Mesendoderm (in vitro differentiated cells): ENCODE results near the gene STIP1.

Experiments
- DNase-seq: peaks from one replicate; pipeline ENCODE4 v3.0.0; 2013
- H2AK5ac ChIP-seq: 2 replicates; pipeline ENCODE4 v1.6.1; 2013; ENCODE audit warnings: low read length, inconsistent platforms
- H2BK120ac ChIP-seq: 2 replicates; pipeline ENCODE4 v1.6.1; 2013; ENCODE audit warnings: low read depth, mild to moderate bottlenecking, low read length, moderate library complexity, mixed read lengths
- H2BK15ac ChIP-seq: replicated peaks from 2 replicates; pipeline ENCODE4 v1.6.1; 2013; ENCODE audit warnings: low read depth, mild to moderate bottlenecking, moderate library complexity
- H2BK5ac ChIP-seq: 2 replicates; pipeline ENCODE4 v1.6.1; 2013; ENCODE audit warnings: low read length, inconsistent platforms
- H3K18ac ChIP-seq: 2 replicates; pipeline ENCODE4 v1.6.1; 2013; ENCODE audit warnings: mild to moderate bottlenecking, low read length, mixed read lengths
- H3K23ac ChIP-seq: one replicate; pipeline ENCODE4 v1.6.1; 2013; ENCODE audit warnings: low read length
- H3K27ac ChIP-seq: 2 replicates; pipeline ENCODE4 v1.5.1; 2013; ENCODE audit warnings: low read depth, mild to moderate bottlenecking, inconsistent platforms, low read length, moderate library complexity
- H3K27me3 ChIP-seq: 2 replicates; pipeline ENCODE4 v1.6.1; 2013; ENCODE audit warnings: low read length, control low read depth, mild to moderate bottlenecking, inconsistent platforms; ENCODE audit not compliant: insufficient read depth, poor library complexity
- H3K36me3 ChIP-seq: 2 replicates; pipeline ENCODE4 v1.6.1; 2013; ENCODE audit warnings: low read length, inconsistent platforms; ENCODE audit not compliant: control insufficient read depth, insufficient read depth
- H3K4ac ChIP-seq: one replicate; pipeline ENCODE4 v1.6.1; 2013; ENCODE audit warnings: low read depth, mild to moderate bottlenecking, low read length, moderate library complexity
- H3K4me1 ChIP-seq: 2 replicates; pipeline ENCODE4 v1.6.1; 2013; ENCODE audit warnings: low read depth, low read length, inconsistent platforms; ENCODE audit not compliant: control insufficient read depth
- H3K4me2 ChIP-seq: 2 replicates; pipeline ENCODE4 v1.6.1; 2013; ENCODE audit warnings: low read length
- H3K4me3 ChIP-seq: 2 replicates; pipeline ENCODE4 v1.5.1; 2013; ENCODE audit warnings: mild to moderate bottlenecking, low read length
- H3K56ac ChIP-seq: one replicate; pipeline ENCODE4 v1.6.1; 2013; ENCODE audit warnings: low read length
- H3K79me1 ChIP-seq: 2 replicates; pipeline ENCODE4 v1.6.1; 2013; ENCODE audit warnings: low read length, inconsistent platforms
- H3K79me2 ChIP-seq: 2 replicates; pipeline ENCODE4 v1.6.1; 2013; ENCODE audit warnings: mild to moderate bottlenecking, low read length; ENCODE audit not compliant: control insufficient read depth, insufficient read depth
- H3K9ac ChIP-seq: 2 replicates; pipeline ENCODE4 v1.6.1; 2013; ENCODE audit warnings: low read length, inconsistent platforms
- H4K5ac ChIP-seq: one replicate; pipeline ENCODE4 v1.6.1; 2013; ENCODE audit warnings: low read length
- H4K8ac ChIP-seq: one replicate; pipeline ENCODE4 v1.6.1; 2013; ENCODE audit warnings: low read depth, mild to moderate bottlenecking, control low read depth, low read length, moderate library complexity
- WGBS: extraction: QIAGEN DNeasy Blood & Tissue Kit; methylation state at CpG from one replicate; pipeline ENCODE4 v1.1.7; 2013; ENCODE audit warnings: low lambda C conversion rate, missing lambda C conversion rate; ENCODE audit not compliant: insufficient coverage; ENCODE audit errors: extremely low coverage; 5-methylcytosine and 5-hydroxymethylcytosine counted together

STIP1 gene

DNA sequence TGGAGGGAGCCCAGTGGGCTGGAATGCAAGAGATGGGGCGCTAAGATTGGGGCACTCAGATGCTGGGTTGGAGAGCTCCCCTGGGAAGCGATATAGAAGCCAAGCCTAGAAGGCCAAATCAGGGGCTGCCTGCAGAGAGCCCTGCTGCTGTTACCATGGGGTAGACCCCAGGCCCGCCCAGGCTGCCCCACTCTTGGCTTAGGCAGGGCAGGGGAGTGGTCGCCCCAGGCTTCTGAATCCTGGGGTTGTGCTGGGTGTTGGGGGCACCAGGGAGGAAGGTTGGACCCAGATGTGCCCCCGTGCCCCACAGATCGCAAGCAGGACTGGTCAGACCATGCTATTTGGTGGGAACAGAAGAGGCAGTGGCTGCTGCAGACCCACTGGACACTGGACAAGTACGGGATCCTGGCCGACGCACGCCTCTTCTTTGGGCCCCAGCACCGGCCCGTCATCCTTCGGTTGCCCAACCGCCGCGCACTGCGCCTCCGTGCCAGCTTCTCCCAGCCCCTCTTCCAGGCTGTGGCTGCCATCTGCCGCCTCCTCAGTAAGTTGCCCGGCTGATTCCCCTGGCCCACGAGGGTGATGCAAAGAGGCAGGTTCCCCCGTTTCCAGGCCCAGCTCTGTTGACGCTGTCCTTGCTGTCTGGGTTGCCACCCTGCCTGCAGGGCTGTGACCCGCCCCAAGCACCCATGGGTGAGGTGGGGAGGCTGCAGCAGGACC lies 24.5 kb downstream of the STIP1 start:
- H3K79me1 ChIP-seq, result peaks cover 1% of the 10 kb centered on the region
- H3K36me3 ChIP-seq, result peaks cover 6% of the 10 kb centered on the region
- H3K23ac ChIP-seq, result no peak overlapping the region
- no peak overlapping the region for H2AK5ac ChIP-seq
- H4K5ac ChIP-seq, result no peak overlapping the region
- no peaks in the 10 kb centered on the region for H3K79me2 ChIP-seq
- H4K8ac ChIP-seq, result no peak overlapping the region
- no peak overlapping the region for H3K9ac ChIP-seq
- no peak overlapping the region for H3K4ac ChIP-seq
- no peak overlapping the region for H3K4me3 ChIP-seq
- no peak overlapping the region for H3K18ac ChIP-seq
- no CpG with 5 or more reads among the region's 24 CpGs for WGBS
- DNase-seq, result no peak
- H2BK15ac ChIP-seq, result no peak overlapping the region
- H3K27me3 ChIP-seq, result no peaks in the 10 kb centered on the region
- H3K27ac ChIP-seq, result no peak overlapping the region
- H3K56ac ChIP-seq, result no peak overlapping the region
- H2BK120ac ChIP-seq, result no peak overlapping the region
- no peak overlapping the region for H2BK5ac ChIP-seq
- no peak overlapping the region for H3K4me2 ChIP-seq
- H3K4me1 ChIP-seq, result no peaks in the 10 kb centered on the region

DNA sequence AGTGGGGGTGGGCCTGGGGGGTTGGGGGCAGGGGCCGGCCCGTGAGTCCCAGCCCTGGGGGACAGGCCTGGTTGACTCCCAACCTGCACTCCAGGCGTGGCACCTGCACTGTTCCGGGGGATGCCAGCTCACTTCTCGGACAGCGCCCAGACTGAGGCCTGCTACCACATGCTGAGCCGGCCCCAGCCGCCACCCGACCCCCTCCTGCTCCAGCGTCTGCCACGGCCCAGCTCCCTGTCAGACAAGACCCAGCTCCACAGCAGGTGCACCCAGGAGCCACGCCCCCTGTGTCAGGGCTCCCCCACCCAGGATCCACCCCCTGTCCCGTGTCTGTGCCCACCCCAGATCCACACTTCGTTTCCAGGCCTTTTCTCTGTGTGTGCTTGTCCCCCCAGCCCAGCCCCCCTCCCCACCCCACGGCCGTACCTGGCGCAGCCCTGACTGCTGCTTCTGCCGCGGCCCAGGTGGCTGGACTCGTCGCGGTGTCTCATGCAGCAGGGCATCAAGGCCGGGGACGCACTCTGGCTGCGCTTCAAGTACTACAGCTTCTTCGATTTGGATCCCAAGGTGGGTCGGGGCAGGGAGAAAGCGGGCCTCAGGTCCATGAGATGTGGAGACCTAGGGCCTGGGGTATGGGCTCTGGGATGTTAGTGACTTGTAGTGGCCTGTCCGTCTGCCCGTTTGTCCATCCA lies 25.4 kb downstream of the STIP1 start:
- no peak overlapping the region for H3K4me2 ChIP-seq
- H3K4ac ChIP-seq, result no peak overlapping the region
- H2BK5ac ChIP-seq, result no peak overlapping the region
- H3K4me1 ChIP-seq, result no peaks in the 10 kb centered on the region
- no peak overlapping the region for H4K8ac ChIP-seq
- WGBS, result no CpG with 5 or more reads among the region's 30 CpGs
- no peaks in the 10 kb centered on the region for H3K79me2 ChIP-seq
- peaks cover 4% of the 10 kb centered on the region for H3K36me3 ChIP-seq
- no peak overlapping the region for H3K27ac ChIP-seq
- H2BK15ac ChIP-seq, result no peak overlapping the region
- H3K9ac ChIP-seq, result no peak overlapping the region
- H3K23ac ChIP-seq, result no peak overlapping the region
- no peaks in the 10 kb centered on the region for H3K27me3 ChIP-seq
- H3K18ac ChIP-seq, result no peak overlapping the region
- DNase-seq, result no peak
- H4K5ac ChIP-seq, result no peak overlapping the region
- H2BK120ac ChIP-seq, result no peak overlapping the region
- no peak overlapping the region for H2AK5ac ChIP-seq
- no peak overlapping the region for H3K56ac ChIP-seq
- H3K4me3 ChIP-seq, result no peak overlapping the region
- H3K79me1 ChIP-seq, result no peaks in the 10 kb centered on the region

DNA sequence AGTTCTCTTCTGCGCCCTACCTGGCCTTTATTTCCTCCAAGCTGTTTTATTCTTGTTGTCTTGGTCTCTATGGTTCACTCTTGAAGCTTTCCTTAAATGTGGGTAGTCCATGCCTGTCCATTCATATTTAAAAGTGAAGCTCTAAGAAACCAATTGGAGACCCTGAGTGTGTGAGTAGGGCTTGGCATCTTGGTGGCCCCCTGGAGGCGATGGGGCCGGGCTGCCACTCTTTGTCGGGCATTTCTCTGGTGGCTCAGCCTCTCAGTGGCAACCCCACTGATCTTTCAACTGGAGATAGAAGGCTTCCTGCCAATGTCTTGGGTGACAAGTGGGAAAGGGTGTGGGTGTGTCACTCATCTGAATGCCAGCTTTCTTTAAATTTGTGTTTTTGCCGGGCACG lies 30.9 kb downstream of the STIP1 start:
- Histone ChIP-seq H3K4me1 (no peaks in the 10 kb centered on the region), H3K4ac (no peak overlapping the region), H3K4me2 (no peak overlapping the region), H3K18ac (no peak overlapping the region), H4K5ac (no peak overlapping the region), H3K79me1 (no peaks in the 10 kb centered on the region), H2AK5ac (no peak overlapping the region), H3K4me3 (no peak overlapping the region), H3K23ac (no peak overlapping the region), H3K27ac (no peak overlapping the region), H3K36me3 (no peaks in the 10 kb centered on the region), H3K27me3 (no peaks in the 10 kb centered on the region), H2BK15ac (no peak overlapping the region), H4K8ac (no peak overlapping the region), H2BK120ac (no peak overlapping the region), H3K79me2 (no peaks in the 10 kb centered on the region), H3K56ac (no peak overlapping the region), H3K9ac (no peak overlapping the region), H2BK5ac (no peak overlapping the region)
- no CpG with 5 or more reads among the region's 6 CpGs for WGBS
- DNase-seq, result no peak

DNA sequence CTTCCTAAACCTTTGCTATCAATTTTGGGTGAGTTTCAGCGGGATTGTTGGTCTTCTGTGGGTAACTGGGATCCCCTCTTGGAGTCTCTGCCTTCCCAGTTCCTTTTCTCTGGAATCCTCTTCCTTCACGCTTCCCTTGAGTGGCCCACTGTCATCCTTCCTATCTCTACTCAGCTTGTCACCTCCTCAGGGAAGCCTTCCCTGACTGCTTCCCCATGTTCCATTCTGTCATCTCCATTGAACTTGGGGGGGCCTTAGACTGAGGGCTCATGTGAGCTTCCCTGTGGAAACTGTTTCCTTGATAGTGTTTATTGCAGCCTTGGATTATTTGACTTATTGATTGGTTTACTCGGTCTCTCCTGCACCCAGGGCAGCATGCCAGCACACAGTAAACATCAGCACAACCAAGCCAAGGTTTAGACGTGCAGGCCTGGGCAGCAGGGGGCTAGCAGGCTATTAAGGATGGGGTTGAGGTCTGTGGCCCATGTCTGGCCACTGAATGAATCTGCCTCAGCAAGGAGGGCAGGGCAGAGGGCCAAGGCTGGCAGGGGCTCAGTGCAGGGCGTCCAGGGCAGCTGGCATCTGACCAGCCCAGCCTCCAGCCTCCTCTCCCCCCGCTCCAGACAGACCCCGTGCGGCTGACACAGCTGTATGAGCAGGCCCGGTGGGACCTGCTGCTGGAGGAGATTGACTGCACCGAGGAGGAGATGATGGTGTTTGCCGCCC lies 32.8 kb downstream of the STIP1 start:
- H3K27me3 ChIP-seq, result no peaks in the 10 kb centered on the region
- H3K79me1 ChIP-seq, result no peaks in the 10 kb centered on the region
- H4K8ac ChIP-seq, result no peak overlapping the region
- H3K18ac ChIP-seq, result no peak overlapping the region
- no peak overlapping the region for H3K9ac ChIP-seq
- H3K79me2 ChIP-seq, result no peaks in the 10 kb centered on the region
- H3K23ac ChIP-seq, result no peak overlapping the region
- no peak overlapping the region for H3K4ac ChIP-seq
- H2BK5ac ChIP-seq, result no peak overlapping the region
- no peak overlapping the region for H2BK120ac ChIP-seq
- no peak overlapping the region for H3K4me2 ChIP-seq
- no peaks in the 10 kb centered on the region for H3K36me3 ChIP-seq
- DNase-seq, result no peak
- no peak overlapping the region for H3K27ac ChIP-seq
- H3K4me3 ChIP-seq, result no peak overlapping the region
- H2AK5ac ChIP-seq, result no peak overlapping the region
- no CpG with 5 or more reads among the region's 11 CpGs for WGBS
- no peak overlapping the region for H4K5ac ChIP-seq
- no peaks in the 10 kb centered on the region for H3K4me1 ChIP-seq
- H2BK15ac ChIP-seq, result no peak overlapping the region
- H3K56ac ChIP-seq, result no peak overlapping the region

DNA sequence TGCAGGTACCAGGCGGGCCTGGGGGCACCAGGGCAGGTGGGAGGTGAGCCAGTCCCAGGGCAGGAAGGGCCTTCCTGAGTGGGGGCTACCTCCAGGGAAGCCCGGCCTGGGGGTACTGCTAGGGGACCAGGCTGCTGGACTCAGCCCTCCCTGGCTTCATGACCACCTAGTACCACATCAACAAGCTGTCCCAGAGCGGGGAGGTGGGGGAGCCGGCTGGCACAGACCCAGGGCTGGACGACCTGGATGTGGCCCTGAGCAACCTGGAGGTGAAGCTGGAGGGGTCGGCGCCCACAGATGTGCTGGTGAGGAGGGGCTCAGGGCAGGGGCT lies 33.3 kb downstream of the STIP1 start:
- no peak overlapping the region for H2BK15ac ChIP-seq
- no peak overlapping the region for H3K4me2 ChIP-seq
- H3K18ac ChIP-seq, result no peak overlapping the region
- no peaks in the 10 kb centered on the region for H3K79me2 ChIP-seq
- no peak overlapping the region for H4K5ac ChIP-seq
- H3K23ac ChIP-seq, result no peak overlapping the region
- H3K9ac ChIP-seq, result no peak overlapping the region
- no CpG with 5 or more reads among the region's 7 CpGs for WGBS
- H2BK5ac ChIP-seq, result no peak overlapping the region
- no peak overlapping the region for H2BK120ac ChIP-seq
- no peaks in the 10 kb centered on the region for H3K79me1 ChIP-seq
- no peaks in the 10 kb centered on the region for H3K4me1 ChIP-seq
- DNase-seq, result no peak
- no peak overlapping the region for H3K4me3 ChIP-seq
- H4K8ac ChIP-seq, result no peak overlapping the region
- no peak overlapping the region for H3K27ac ChIP-seq
- no peaks in the 10 kb centered on the region for H3K27me3 ChIP-seq
- no peak overlapping the region for H3K56ac ChIP-seq
- no peak overlapping the region for H3K4ac ChIP-seq
- no peaks in the 10 kb centered on the region for H3K36me3 ChIP-seq
- no peak overlapping the region for H2AK5ac ChIP-seq
